SH-SY5Y (cell line): ENCODE measurements around the gene CRACDL.

ENCODE experiments used
- GATA2 ChIP-seq: IDR thresholded peaks from 2 replicates; pipeline ENCODE4 v1.6.1; 2011; ENCODE audit warnings: mild to moderate bottlenecking, low read depth, low read length
- GATA3 ChIP-seq: IDR thresholded peaks from 2 replicates; pipeline ENCODE4 v1.6.1; 2011; ENCODE audit warnings: low read depth, mild to moderate bottlenecking, low read length, moderate library complexity

DNA sequence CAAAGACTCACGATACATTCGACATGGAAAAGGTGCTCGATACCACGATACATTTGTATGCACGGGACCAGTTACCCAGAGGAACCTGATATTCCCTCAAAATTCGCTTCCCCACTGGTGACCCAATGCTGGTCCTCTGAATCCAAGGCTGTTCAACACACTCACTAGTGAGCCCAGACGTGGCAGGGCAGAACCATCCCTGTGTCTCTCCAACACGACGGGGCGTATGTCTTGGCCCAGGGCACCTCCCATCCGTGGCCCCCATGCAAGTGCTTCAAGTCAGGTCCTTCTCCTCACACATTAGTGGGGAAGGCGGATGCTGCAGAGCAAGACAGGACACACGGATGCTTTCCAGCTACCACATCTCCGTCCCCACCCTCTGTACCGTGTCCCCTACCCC lies 6.1 kb downstream of the CRACDL start:
- TF ChIP-seq GATA2 (no peak), GATA3 (no peak)
